GM19351 (cell line): ENCODE measurements around the gene FAM107A.

Experiments
- ATAC-seq: cut with Tn5 transposase; IDR thresholded peaks from one replicate; pipeline ENCODE4 v1.9.1; 2021; ENCODE audit warnings: mild to moderate bottlenecking, moderate library complexity; ENCODE audit not compliant: unreplicated experiment

The FAM107A gene

GRCh38 chr3:58520403-58521335 is 56.5 kb downstream of the FAM107A start:
- no peak for ATAC-seq

GRCh38 chr3:58519668-58520402 is 57.4 kb downstream of the FAM107A start:
- ATAC-seq = no peak

- no peak for ATAC-seq
Measured at GRCh38 chr3:58518291-58518789, 58.9 kb downstream of the FAM107A start.

GRCh38 chr3:58514405-58514804 is 62.8 kb downstream of the FAM107A start:
- no peak for ATAC-seq
